Neural progenitor cell (in vitro differentiated cells): ENCODE results near the gene SETD2.

Experiments
- CTCF ChIP-seq: fragments of 200-600 bp; sonication (generic); IDR thresholded peaks from 2 replicates; pipeline ENCODE4 v1.5.1; 2017; ENCODE audit warnings: antibody characterized with exemption, mild to moderate bottlenecking
- EZH2 ChIP-seq: fragments of 200-600 bp; sonication (generic); IDR thresholded peaks from 2 replicates; pipeline ENCODE4 v1.6.1; 2017; ENCODE audit warnings: antibody characterized with exemption, mild to moderate bottlenecking, moderate library complexity

GRCh38 chr3:47086071-47086470 lies 77.8 kb downstream of the SETD2 start:
- TF ChIP-seq CTCF (no peak), EZH2 (no peak)
